GM12878 (cell line): ENCODE results near the gene DPH6. TPM values are rescaled to one million over a fixed set of nuclear protein-coding genes. Genes with fewer than 3 reads are reported as not detected.

Experiments
- ATF2 ChIP-seq: IDR thresholded peaks from 2 replicates; pipeline ENCODE4 v1.6.1; 2012; ENCODE audit warnings: low read length, inconsistent platforms
- ATF7 ChIP-seq: fragments of 450-650 bp; IDR thresholded peaks from 2 replicates; pipeline ENCODE4 v1.6.1; 2016; ENCODE audit warnings: low read depth, mild to moderate bottlenecking
- BCL11A ChIP-seq: IDR thresholded peaks from 2 replicates; pipeline ENCODE4 v1.6.1; 2011; ENCODE audit warnings: low read depth, low read length
- E2F4 ChIP-seq: IDR thresholded peaks from 2 replicates; pipeline ENCODE4 v1.6.1; 2012; ENCODE audit warnings: low read depth, low read length, improper control_type of control experiment
- GABPA ChIP-seq: IDR thresholded peaks from 2 replicates; pipeline ENCODE4 v1.6.1; 2014; ENCODE audit warnings: antibody characterized with exemption, low read depth, mild to moderate bottlenecking, inconsistent platforms
- HSF1 ChIP-seq: fragments of 150-350 bp; IDR thresholded peaks from 2 replicates; pipeline ENCODE4 v1.6.1; 2014; ENCODE audit warnings: mild to moderate bottlenecking, low read depth, low read length
- IKZF1 ChIP-seq: fragments of 450-650 bp; conservative IDR thresholded peaks from 2 replicates; pipeline ENCODE4 v1.6.1; 2017; ENCODE audit warnings: antibody characterized with exemption, mild to moderate bottlenecking
- JUNB ChIP-seq: IDR thresholded peaks from 2 replicates; pipeline ENCODE4 v1.6.1; 2016; ENCODE audit warnings: antibody characterized with exemption, mild to moderate bottlenecking
- MEF2B ChIP-seq: fragments of 450-650 bp; IDR thresholded peaks from 2 replicates; pipeline ENCODE4 v1.6.1; 2018; ENCODE audit warnings: mild to moderate bottlenecking, moderate library complexity; ENCODE audit not compliant: partially characterized antibody, poor library complexity, severe bottlenecking
- NR2C2 ChIP-seq: IDR thresholded peaks from 2 replicates; pipeline ENCODE4 v1.6.1; 2011; ENCODE audit warnings: borderline replicate concordance, low read depth; ENCODE audit not compliant: control insufficient read depth, insufficient read length
- PAX5 ChIP-seq: IDR thresholded peaks from 2 replicates; pipeline ENCODE4 v1.6.1; 2011; ENCODE audit warnings: low read depth, low read length, borderline replicate concordance
- POU2F2 ChIP-seq: IDR thresholded peaks from 3 replicates; pipeline ENCODE4 v1.6.1; 2011; ENCODE audit warnings: low read depth, mild to moderate bottlenecking, low read length, borderline replicate concordance
- RAD51 ChIP-seq: fragments of 450-650 bp; IDR thresholded peaks from 2 replicates; pipeline ENCODE4 v1.6.1; 2016; ENCODE audit warnings: moderate library complexity, mild to moderate bottlenecking, inconsistent platforms
- RB1 ChIP-seq: fragments of 450-650 bp; formaldehyde crosslinking; IDR thresholded peaks from 2 replicates; pipeline ENCODE4 v1.6.1; 2017; ENCODE audit warnings: mild to moderate bottlenecking, borderline replicate concordance
- TARDBP ChIP-seq: IDR thresholded peaks from 2 replicates; pipeline ENCODE4 v1.6.1; 2016; ENCODE audit warnings: borderline replicate concordance
- TCF3 ChIP-seq: IDR thresholded peaks from 2 replicates; pipeline ENCODE4 v1.6.1; 2012; ENCODE audit warnings: low read depth, mild to moderate bottlenecking, low read length, borderline replicate concordance; ENCODE audit not compliant: insufficient read depth
- USF1 ChIP-seq: IDR thresholded peaks from 2 replicates; pipeline ENCODE4 v1.6.1; 2011; ENCODE audit warnings: borderline replicate concordance, low read depth, mild to moderate bottlenecking, moderate library complexity, mixed read lengths, low read length; ENCODE audit not compliant: insufficient read depth; ENCODE audit errors: extremely low read length
- USF2 ChIP-seq: IDR thresholded peaks from 2 replicates; pipeline ENCODE4 v1.6.1; 2011; ENCODE audit warnings: low read depth, low read length, improper control_type of control experiment, borderline replicate concordance
- ZBED1 ChIP-seq: IDR thresholded peaks from 2 replicates; pipeline ENCODE4 v1.6.1; 2016; ENCODE audit warnings: borderline replicate concordance
- ZNF384 ChIP-seq: IDR thresholded peaks from 2 replicates; pipeline ENCODE4 v1.6.1; 2012; ENCODE audit warnings: low read depth, mild to moderate bottlenecking, low read length, improper control_type of control experiment, borderline replicate concordance
- polyA plus RNA-seq, 11 experiments: library from polyadenylated mRNA; depleted of rRNA in 4 of 11; unstranded in 6 of 11; stranded (reverse) in 5 of 11; fragments of >200 nt; fragmentation: Nextera tagmentation in 4 of 11; fragmentation: Illumina TruSeq in 1 of 11; extraction: Ambion mirVana in 4 of 11; extraction: Trizol in 1 of 11; gene quantifications; 1 replicate in 1 of 11; 2 replicates in 10 of 11; pipeline versions ENCODE4 v1.2.1 to v1.2.3, GENCODE V29; 2011 to 2016; ENCODE audit warnings: inconsistent platforms in 2 of 11, missing spikeins in 2 of 11, low read depth in 1 of 11
- total RNA-seq, 4 experiments: library from RNA; depleted of rRNA in 3 of 4; stranded (reverse); fragments of >200 nt in 3 of 4; fragmentation: Illumina TruSeq in 1 of 4; extraction: Trizol in 1 of 4; gene quantifications; 2 replicates each; pipeline versions ENCODE4 v1.2.1 to v1.2.3, GENCODE V29; 2013 to 2021
- TF ChIP-seq, protein P1 (sequence below): fragments of 450-650 bp; formaldehyde crosslinking; IDR thresholded peaks from 2 replicates; pipeline ENCODE4 v1.5.0; 2022; ENCODE audit warnings: mild to moderate bottlenecking, missing genetic modification characterization

DPH6 gene
- total and polyA plus RNA-seq, 10 of the 15 experiments (the other 5 are each of a cell fraction or from before 2014, with no cell fraction given): 9.0 to 68.5 (median 17.1) TPM

DNA sequence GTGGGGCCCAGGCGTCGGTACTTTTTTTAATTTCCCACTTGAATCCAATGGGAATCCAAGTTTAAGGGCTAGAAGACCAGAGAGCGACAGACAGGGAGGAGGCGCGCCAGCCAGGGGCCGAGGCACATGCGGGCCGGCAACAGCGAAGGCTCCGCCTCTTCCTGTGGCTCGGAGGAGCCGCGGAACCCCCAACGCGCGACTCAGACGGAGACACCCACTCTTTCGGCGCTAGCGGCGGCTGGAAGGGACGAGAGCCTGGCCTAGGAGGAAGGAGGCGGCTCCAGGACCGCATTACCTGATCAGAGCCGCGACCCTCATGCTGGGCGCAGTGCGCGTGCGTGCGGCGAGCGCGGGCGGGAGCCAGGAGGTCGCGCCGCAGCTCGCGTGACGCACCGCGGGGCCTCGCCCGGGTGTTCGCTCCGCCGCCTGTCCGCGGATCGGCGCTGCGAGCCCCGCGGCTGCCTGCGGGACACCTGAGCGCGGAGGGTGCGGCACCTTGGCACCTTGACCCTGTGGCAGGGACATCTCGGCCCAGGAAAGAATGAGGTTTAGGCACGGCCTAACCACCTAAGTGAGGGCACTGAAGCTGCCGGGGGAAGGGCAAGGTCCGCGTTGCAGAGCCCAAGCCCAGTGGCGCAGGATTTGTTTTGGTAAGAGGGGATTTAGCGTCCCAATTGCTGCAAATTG, at the start of gene DPH6 (continued):
- TF ChIP-seq E2F4: no peak
- TF ChIP-seq ZBED1: no peak
- TF ChIP-seq IKZF1: peak; percentile 92
- peak; percentile 60; the same call in 1 of the 2 replicates for TF ChIP-seq GABPA
- TF ChIP-seq, protein P1, sequence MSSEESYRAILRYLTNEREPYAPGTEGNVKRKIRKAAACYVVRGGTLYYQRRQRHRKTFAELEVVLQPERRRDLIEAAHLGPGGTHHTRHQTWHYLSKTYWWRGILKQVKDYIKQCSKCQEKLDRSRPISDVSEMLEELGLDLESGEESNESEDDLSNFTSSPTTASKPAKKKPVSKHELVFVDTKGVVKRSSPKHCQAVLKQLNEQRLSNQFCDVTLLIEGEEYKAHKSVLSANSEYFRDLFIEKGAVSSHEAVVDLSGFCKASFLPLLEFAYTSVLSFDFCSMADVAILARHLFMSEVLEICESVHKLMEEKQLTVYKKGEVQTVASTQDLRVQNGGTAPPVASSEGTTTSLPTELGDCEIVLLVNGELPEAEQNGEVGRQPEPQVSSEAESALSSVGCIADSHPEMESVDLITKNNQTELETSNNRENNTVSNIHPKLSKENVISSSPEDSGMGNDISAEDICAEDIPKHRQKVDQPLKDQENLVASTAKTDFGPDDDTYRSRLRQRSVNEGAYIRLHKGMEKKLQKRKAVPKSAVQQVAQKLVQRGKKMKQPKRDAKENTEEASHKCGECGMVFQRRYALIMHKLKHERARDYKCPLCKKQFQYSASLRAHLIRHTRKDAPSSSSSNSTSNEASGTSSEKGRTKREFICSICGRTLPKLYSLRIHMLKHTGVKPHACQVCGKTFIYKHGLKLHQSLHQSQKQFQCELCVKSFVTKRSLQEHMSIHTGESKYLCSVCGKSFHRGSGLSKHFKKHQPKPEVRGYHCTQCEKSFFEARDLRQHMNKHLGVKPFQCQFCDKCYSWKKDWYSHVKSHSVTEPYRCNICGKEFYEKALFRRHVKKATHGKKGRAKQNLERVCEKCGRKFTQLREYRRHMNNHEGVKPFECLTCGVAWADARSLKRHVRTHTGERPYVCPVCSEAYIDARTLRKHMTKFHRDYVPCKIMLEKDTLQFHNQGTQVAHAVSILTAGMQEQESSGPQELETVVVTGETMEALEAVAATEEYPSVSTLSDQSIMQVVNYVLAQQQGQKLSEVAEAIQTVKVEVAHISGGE: no peak
- no peak; the same call in 1 of the 2 replicates for TF ChIP-seq USF2
- TF ChIP-seq HSF1: no peak
- no peak for TF ChIP-seq RAD51
- no peak for TF ChIP-seq BCL11A
- TF ChIP-seq ATF7: no peak
- TF ChIP-seq RB1: peak; percentile 77; the same call in 1 of the 2 replicates
- TF ChIP-seq USF1: no peak
- TF ChIP-seq PAX5: peak; percentile 21; the same call in 1 of the 2 replicates
- no peak for TF ChIP-seq MEF2B
- TF ChIP-seq ATF2: no peak
- no peak for TF ChIP-seq JUNB
- peak; percentile 44; the same call in 1 of the 2 replicates for TF ChIP-seq TCF3
- TF ChIP-seq POU2F2: peak; percentile 9; the same call in 1 of the 3 replicates
- TF ChIP-seq TARDBP: no peak
- no peak for TF ChIP-seq ZNF384
- no peak for TF ChIP-seq NR2C2
